Activated CD4-positive, CD25-positive, alpha-beta regulatory T cell treated with anti-CD3 and anti-CD28 coated beads, Interleukin-2, amount 50 U/mL, for 72 hours (primary cell): ENCODE data around the gene DNAL4.
A peak's percentile ranks its signal among the peaks of the same experiment; 100 is the strongest.

Experiments
- DNase-seq: peaks from one replicate; pipeline ENCODE4 v3.0.0; 2021

The DNAL4 gene

DNA sequence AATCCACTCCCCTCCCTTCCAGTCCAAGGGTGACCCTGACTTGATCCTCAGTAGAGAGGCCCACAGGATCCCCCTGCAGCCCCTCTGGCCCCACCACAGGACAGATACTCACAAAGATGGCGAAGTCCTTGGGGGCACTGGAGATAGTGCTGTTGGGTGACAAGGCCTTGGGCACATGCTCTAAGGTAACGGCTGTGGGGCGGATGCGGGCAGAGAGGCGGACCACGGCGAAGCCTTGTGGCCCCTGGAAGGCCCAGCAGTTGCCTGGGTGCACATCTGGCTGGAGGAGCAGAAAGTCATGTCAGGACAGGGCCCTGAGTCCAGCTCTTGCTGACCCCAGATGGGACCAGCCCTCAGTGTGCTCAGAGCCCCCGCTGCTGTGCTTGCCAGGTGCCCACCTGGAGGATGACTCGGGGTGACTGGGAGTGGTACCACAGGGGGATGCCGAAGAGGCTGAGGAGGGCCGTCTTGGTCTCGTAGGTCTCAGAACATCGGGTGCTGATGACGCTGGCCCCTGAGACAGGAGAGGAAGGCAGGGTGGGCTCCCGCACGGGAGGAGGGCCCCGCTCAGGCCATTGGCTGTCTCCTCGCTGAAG lies 55.4 kb downstream of the DNAL4 start:
- DNase-seq = no peak

- DNase-seq = no peak
Measured at GRCh38 chr22:38737302-38738060, 56.5 kb downstream of the DNAL4 start.

- DNase-seq = no peak
Measured at GRCh38 chr22:38736257-38736570, 57.7 kb downstream of the DNAL4 start.

GRCh38 chr22:38735465-38736256 lies 58.3 kb downstream of the DNAL4 start:
- DNase-seq = no peak

GRCh38 chr22:38735126-38735464 lies 58.8 kb downstream of the DNAL4 start:
- DNase-seq = no peak

DNA sequence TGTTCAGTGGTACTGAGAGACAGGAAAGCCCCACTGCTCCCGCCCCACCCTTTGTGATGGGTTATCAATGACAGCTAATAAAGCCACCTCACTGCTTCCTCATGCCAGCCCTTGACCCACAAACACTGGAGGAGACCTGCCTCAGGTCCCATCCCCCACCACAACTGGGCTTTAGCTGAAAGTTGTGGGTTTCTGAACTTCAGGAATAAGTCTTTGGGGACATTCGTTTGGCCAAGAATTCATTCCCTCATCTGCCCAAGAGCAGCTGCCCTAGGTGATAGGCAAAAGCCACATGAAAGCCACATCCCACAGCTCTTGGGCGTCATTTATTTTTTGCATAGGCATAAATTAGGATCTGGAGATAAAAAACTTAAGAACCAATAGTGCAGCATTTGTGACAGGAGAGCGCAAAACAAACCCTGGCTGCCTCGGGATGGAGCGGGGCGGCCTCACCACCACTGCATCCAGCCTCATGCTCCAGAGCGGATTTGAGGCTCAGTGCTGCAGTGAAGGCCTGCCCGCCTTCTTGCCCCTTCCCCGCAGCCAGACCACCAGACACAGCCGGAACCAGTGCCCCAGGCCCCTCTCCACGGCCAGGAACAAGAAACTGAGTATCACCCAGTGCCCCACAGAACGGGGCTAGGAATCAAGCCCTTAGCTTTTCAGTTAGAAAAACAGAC lies 59.4 kb downstream of the DNAL4 start:
- no peak for DNase-seq

DNA sequence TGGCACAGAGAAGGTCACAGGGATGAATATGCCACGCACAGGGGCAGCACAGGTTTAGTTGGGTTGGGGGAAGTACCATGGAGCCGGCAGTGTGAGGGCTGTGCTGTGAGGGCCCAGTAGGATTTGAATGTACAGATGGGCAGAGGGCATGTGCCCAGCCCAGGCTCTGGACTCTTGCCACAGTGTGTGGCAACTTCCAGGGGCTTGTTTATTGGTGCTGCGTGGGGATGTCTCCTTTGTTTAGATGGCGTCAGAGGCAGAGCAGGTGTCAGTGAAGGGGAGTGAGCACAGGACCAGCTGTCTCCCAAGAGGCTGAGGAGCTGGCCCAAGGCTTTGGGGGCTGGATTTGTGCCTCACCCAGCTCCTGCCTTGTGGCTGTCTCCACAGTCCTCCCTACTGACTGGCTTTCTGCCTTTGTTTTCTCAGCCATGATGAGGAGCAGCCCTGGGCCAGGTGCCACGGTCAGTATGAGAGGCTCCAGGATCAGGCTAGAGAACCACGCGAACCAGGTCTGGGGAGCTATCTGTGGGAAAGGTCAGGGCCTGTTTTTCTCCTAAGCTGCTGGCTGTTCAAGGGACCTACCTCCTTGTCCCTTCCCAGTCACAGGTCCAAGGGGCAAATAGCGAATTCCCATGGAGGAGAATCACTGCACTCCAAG lies 60.1 kb downstream of the DNAL4 start:
- no peak for DNase-seq

GRCh38 chr22:38733329-38733723 lies 60.6 kb downstream of the DNAL4 start:
- peak; percentile 29 for DNase-seq

DNA sequence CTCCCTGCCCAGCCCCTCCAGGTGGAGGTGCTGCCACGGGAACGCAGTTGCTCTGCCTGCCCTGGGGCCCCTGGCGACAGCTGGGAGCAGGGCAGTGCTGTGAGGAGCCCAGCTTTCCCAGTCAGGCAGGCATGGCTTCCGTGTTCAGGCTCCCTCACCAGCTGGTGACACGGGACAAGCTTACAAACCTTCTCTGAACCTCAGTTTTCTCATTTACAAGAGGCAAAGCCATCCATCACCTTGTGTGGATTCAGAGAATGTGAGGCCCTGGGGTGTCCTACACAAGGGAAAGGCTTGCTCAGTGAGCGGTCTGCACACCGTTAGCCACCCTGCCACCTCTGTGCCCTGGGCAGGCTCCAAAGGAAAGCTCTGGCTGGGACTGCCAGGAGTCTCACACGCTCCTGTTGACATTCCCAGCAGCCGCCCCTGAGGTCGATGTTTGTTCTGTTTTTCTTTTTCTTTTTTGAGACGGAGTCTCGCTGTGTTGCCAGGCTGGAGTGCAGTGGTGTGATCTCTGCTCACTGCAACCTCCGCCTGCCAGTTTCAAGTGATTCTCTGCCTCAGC lies 61.6 kb downstream of the DNAL4 start:
- peak; percentile 31 for DNase-seq

GRCh38 chr22:38731703-38732161 lies 62.2 kb downstream of the DNAL4 start:
- DNase-seq = peak; percentile 32

- peak; percentile 28 for DNase-seq
Measured at GRCh38 chr22:38730411-38730871, 63.5 kb downstream of the DNAL4 start.

DNA sequence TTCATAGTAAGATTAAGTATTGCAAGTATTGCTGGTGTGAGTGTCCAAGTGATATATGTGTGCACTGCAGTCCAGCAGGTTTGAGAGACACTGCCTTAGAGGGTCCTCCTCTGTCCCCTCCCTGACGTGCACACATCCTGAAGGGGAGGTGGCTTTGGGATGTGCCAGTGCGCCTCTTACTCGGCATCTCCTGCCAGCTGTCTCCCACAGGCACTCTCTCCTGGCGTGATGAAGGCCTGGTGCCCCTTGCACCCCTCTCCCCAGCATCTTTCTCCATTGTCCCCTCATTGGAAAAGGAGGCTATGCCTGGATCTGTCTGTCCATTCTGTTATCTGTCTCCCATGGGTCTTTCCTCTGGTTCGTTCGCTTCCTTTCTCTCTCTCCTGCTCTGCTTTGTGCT lies 64.0 kb downstream of the DNAL4 start:
- DNase-seq = peak; percentile 29

GRCh38 chr22:38728871-38729796 lies 64.8 kb downstream of the DNAL4 start:
- peak; percentile 23 for DNase-seq
